HL-60 (cell line): ENCODE results near the gene ANKS3.

Source experiments
- DNase-seq, 2 experiments: peaks; one replicate each; pipeline ENCODE4 v3.0.0-alpha.2; 2010 to 2020; ENCODE audit warnings: low read depth in 1 of 2, low spot score in 1 of 2
- H3K27ac ChIP-seq: fragments of 250-450 bp; sonication (Bioruptor Pico); replicated peaks from 2 replicates; pipeline ENCODE4 v1.5.1; 2020; ENCODE audit warnings: mild to moderate bottlenecking, moderate library complexity
- H3K27me3 ChIP-seq: fragments of 250-450 bp; sonication (Bioruptor Pico); 2 replicates; pipeline ENCODE4 v1.5.1; 2021; ENCODE audit warnings: mild to moderate bottlenecking, moderate library complexity; ENCODE audit not compliant: insufficient read depth, poor library complexity, severe bottlenecking
- H3K4me3 ChIP-seq: replicated peaks from 2 replicates; pipeline ENCODE4 v1.5.1; 2011; ENCODE audit warnings: mild to moderate bottlenecking, control low read depth, low read length; ENCODE audit not compliant: insufficient read depth
- GABPA ChIP-seq: IDR thresholded peaks from 2 replicates; pipeline ENCODE4 v1.6.1; 2012; ENCODE audit warnings: low read depth
- POLR2AphosphoS5 ChIP-seq: IDR thresholded peaks from 2 replicates; pipeline ENCODE4 v1.6.1; 2012; ENCODE audit warnings: low read depth
- SPI1 ChIP-seq: IDR thresholded peaks from 2 replicates; pipeline ENCODE4 v1.6.1; 2012; ENCODE audit warnings: low read depth, mild to moderate bottlenecking, borderline replicate concordance
- TF ChIP-seq, protein P1 (sequence below): IDR thresholded peaks from 2 replicates; pipeline ENCODE4 v1.6.1; 2012; ENCODE audit warnings: low read depth; ENCODE audit not compliant: insufficient replicate concordance
- TF ChIP-seq, protein P2 (sequence below): IDR thresholded peaks from one replicate; pipeline ENCODE4 v1.5.1; 2011; ENCODE audit warnings: low read length, control low read depth, inconsistent platforms; ENCODE audit not compliant: insufficient read depth

The ANKS3 gene

GRCh38 chr16:4723071-4723767 is 10.9 kb downstream of the ANKS3 start:
- H3K27me3 ChIP-seq, result no peaks in the 10 kb centered on the region
- no peak for TF ChIP-seq SPI1
- TF ChIP-seq GABPA, result no peak
- TF ChIP-seq, protein P1, sequence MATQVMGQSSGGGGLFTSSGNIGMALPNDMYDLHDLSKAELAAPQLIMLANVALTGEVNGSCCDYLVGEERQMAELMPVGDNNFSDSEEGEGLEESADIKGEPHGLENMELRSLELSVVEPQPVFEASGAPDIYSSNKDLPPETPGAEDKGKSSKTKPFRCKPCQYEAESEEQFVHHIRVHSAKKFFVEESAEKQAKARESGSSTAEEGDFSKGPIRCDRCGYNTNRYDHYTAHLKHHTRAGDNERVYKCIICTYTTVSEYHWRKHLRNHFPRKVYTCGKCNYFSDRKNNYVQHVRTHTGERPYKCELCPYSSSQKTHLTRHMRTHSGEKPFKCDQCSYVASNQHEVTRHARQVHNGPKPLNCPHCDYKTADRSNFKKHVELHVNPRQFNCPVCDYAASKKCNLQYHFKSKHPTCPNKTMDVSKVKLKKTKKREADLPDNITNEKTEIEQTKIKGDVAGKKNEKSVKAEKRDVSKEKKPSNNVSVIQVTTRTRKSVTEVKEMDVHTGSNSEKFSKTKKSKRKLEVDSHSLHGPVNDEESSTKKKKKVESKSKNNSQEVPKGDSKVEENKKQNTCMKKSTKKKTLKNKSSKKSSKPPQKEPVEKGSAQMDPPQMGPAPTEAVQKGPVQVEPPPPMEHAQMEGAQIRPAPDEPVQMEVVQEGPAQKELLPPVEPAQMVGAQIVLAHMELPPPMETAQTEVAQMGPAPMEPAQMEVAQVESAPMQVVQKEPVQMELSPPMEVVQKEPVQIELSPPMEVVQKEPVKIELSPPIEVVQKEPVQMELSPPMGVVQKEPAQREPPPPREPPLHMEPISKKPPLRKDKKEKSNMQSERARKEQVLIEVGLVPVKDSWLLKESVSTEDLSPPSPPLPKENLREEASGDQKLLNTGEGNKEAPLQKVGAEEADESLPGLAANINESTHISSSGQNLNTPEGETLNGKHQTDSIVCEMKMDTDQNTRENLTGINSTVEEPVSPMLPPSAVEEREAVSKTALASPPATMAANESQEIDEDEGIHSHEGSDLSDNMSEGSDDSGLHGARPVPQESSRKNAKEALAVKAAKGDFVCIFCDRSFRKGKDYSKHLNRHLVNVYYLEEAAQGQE, result no peak
- no peak for TF ChIP-seq POLR2AphosphoS5
- TF ChIP-seq, protein P2, sequence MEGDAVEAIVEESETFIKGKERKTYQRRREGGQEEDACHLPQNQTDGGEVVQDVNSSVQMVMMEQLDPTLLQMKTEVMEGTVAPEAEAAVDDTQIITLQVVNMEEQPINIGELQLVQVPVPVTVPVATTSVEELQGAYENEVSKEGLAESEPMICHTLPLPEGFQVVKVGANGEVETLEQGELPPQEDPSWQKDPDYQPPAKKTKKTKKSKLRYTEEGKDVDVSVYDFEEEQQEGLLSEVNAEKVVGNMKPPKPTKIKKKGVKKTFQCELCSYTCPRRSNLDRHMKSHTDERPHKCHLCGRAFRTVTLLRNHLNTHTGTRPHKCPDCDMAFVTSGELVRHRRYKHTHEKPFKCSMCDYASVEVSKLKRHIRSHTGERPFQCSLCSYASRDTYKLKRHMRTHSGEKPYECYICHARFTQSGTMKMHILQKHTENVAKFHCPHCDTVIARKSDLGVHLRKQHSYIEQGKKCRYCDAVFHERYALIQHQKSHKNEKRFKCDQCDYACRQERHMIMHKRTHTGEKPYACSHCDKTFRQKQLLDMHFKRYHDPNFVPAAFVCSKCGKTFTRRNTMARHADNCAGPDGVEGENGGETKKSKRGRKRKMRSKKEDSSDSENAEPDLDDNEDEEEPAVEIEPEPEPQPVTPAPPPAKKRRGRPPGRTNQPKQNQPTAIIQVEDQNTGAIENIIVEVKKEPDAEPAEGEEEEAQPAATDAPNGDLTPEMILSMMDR, result no peak

DNA sequence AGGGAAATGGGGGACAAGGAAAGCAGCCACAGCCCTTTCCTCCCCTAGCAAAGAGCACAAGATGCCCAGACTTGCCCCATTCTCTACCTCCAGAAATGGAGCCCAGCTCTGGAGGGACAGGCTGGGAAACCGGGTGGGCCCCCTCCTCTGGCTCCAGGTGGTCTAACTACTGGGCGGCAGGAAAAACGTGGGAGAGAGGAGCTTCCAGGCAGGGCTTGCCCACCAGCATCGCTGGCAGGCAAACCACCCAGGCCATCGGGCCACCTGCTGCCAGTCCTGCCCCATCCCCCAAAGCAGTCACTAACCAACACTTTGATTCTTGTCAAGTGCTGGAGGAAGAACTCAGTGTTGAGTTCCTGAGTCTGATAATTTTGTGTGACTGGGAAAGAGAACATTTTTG is 15.6 kb downstream of the ANKS3 start:
- DNase-seq, result no peak
- Histone ChIP-seq H3K27me3 (no peaks in the 10 kb centered on the region), H3K27ac (no peak overlapping the region), H3K4me3 (no peak overlapping the region)
- TF ChIP-seq SPI1, result no peak
- no peak for TF ChIP-seq GABPA
- TF ChIP-seq, protein P1, result no peak
- TF ChIP-seq, protein P2, result no peak
- TF ChIP-seq POLR2AphosphoS5, result no peak

More at GRCh38 chr16:4723071-4723767, 10.9 kb downstream of the ANKS3 start:
- H3K4me3 ChIP-seq, result no peak overlapping the region
- H3K27ac ChIP-seq, result no peak overlapping the region
- no peak for DNase-seq

GRCh38 chr16:4714996-4715395 is 19.1 kb downstream of the ANKS3 start:
- no peak for DNase-seq
- Histone ChIP-seq H3K27me3 (no peaks in the 10 kb centered on the region), H3K4me3 (no peak overlapping the region), H3K27ac (no peak overlapping the region)
- TF ChIP-seq SPI1 (no peak), POLR2AphosphoS5 (no peak), GABPA (no peak)
- TF ChIP-seq, protein P1, result no peak
- TF ChIP-seq, protein P2, result no peak
